A549 (cell line): ENCODE data around the gene TOX2. TPM values are rescaled to one million over a fixed set of nuclear protein-coding genes. Genes with fewer than 3 reads are reported as not detected.

Source experiments
- ATAC-seq, 2 experiments: fragments of 200-7000 bp in 1 of 2; fragments of >200 bp in 1 of 2; cut with Nextera tagmentation in 1 of 2; cut with Tn5 transposase in 1 of 2; 3 replicates each; pipeline versions ENCODE4 v1.8.0 to v1.9.1; 2018 to 2020; ENCODE audit warnings: mild to moderate bottlenecking in 1 of 2, moderate library complexity in 1 of 2
- CTCF ChIA-PET: fragments of 300-600 bp; sonication (Branson Sonifier 250); formaldehyde crosslinking; extraction: SDS; loops from one replicate; lab custom pipeline; 2021; ENCODE audit warnings: antibody characterized with exemption, inconsistent platforms; lab: Yijun Ruan, JAX
- POLR2A ChIA-PET: fragments of 350-600 bp; formaldehyde crosslinking; extraction: SDS; loops from one replicate; lab custom pipeline; 2021; ENCODE audit warnings: antibody characterized with exemption, inconsistent platforms; lab: Yijun Ruan, JAX
- DNase-seq, 2 experiments: peaks; one replicate each; pipeline versions ENCODE4 v3.0.0 to v3.0.0-alpha.2; 2011 to 2016; ENCODE audit warnings: low read depth in 1 of 2, low spot score in 1 of 2
- FAIRE-seq: peaks from 2 replicates; lab custom pipeline; 2011; peaks lifted over from hg19 to GRCh38; lab: Jason Lieb, UNC
- H3K27ac ChIP-seq, 2 experiments: fragments of >200 bp; sonication (Bioruptor Twin); formaldehyde crosslinking; 3 replicates each; pipeline ENCODE4 v1.5.1; 2016 to 2017
- H3K4me1 ChIP-seq: fragments of >200 bp; sonication (Bioruptor Twin); formaldehyde crosslinking; 3 replicates; pipeline ENCODE4 v1.6.1; 2016
- H3K4me2 ChIP-seq: fragments of >200 bp; sonication (Bioruptor Twin); formaldehyde crosslinking; 3 replicates; pipeline ENCODE4 v1.6.1; 2016
- H3K4me3 ChIP-seq: fragments of >200 bp; sonication (Bioruptor Twin); formaldehyde crosslinking; 3 replicates; pipeline ENCODE4 v1.5.1; 2016
- H3K9me3 ChIP-seq: fragments of >200 bp; sonication (Bioruptor Twin); formaldehyde crosslinking; 3 replicates; pipeline ENCODE4 v1.6.1; 2016
- CHD4 ChIP-seq: fragments of 200-600 bp; sonication (generic); IDR thresholded peaks from 2 replicates; pipeline ENCODE4 v1.6.1; 2016; ENCODE audit warnings: antibody characterized with exemption, mild to moderate bottlenecking, borderline replicate concordance
- EHF ChIP-seq: fragments of 250-450 bp; sonication (Bioruptor Pico); IDR thresholded peaks from 2 replicates; pipeline ENCODE4 v1.5.0; 2020; ENCODE audit warnings: mild to moderate bottlenecking
- FOSB ChIP-seq: fragments of 250-450 bp; sonication (Bioruptor Pico); IDR thresholded peaks from 2 replicates; pipeline ENCODE4 v1.5.0; 2020; ENCODE audit warnings: mild to moderate bottlenecking, moderate library complexity
- HOXA7 ChIP-seq: fragments of 250-450 bp; sonication (Bioruptor Pico); IDR thresholded peaks from 2 replicates; pipeline ENCODE4 v1.5.0; 2020; ENCODE audit warnings: mild to moderate bottlenecking, moderate library complexity
- JUN ChIP-seq, 2 experiments: fragments of >200 bp; sonication (Bioruptor Twin); formaldehyde crosslinking; IDR thresholded peaks; 2 replicates in 1 of 2; 3 replicates in 1 of 2; pipeline ENCODE4 v1.6.1; 2016 to 2017
- MAFK ChIP-seq: fragments of 450-650 bp; IDR thresholded peaks from 2 replicates; pipeline ENCODE4 v1.6.1; 2014; ENCODE audit not compliant: partially characterized antibody
- MYC ChIP-seq: IDR thresholded peaks from 2 replicates; pipeline ENCODE4 v1.6.1; 2012; ENCODE audit warnings: mild to moderate bottlenecking, inconsistent platforms, low read length, improper control_type of control experiment, borderline replicate concordance
- NPAS2 ChIP-seq: fragments of 250-450 bp; sonication (Bioruptor Pico); IDR thresholded peaks from 2 replicates; pipeline ENCODE4 v1.8.0; 2022; ENCODE audit warnings: mild to moderate bottlenecking, moderate library complexity, borderline replicate concordance
- RNF2 ChIP-seq: fragments of 200-600 bp; sonication (generic); IDR thresholded peaks from 2 replicates; pipeline ENCODE4 v1.6.1; 2016; ENCODE audit warnings: low read depth, mild to moderate bottlenecking, antibody characterized with exemption, moderate library complexity, borderline replicate concordance
- ZFP36 ChIP-seq: fragments of 450-650 bp; IDR thresholded peaks from 2 replicates; pipeline ENCODE4 v1.6.1; 2014; ENCODE audit warnings: borderline replicate concordance; ENCODE audit not compliant: partially characterized antibody
- WGBS: methylation state at CpG from one replicate; pipeline ENCODE4 v1.1.6; 2017; ENCODE audit errors: missing lambda C conversion rate; 5-methylcytosine and 5-hydroxymethylcytosine counted together
- polyA plus RNA-seq, 4 experiments: library from polyadenylated mRNA; depleted of rRNA in 3 of 4; stranded (reverse); fragments of >200 nt; fragmentation: RNase III in 1 of 4; extraction: RNeasy Plus Mini Kit Qiagen cat#74134 plus additional on column Dnase treatment in 1 of 4; gene quantifications; 2 replicates in 3 of 4; 3 replicates in 1 of 4; pipeline ENCODE4 v1.2.3, GENCODE V29; 2011 to 2017
- TF ChIP-seq, protein P1 (sequence below): fragments of 150-350 bp; IDR thresholded peaks from 2 replicates; pipeline ENCODE4 v1.6.1; 2014; ENCODE audit warnings: low read depth, mild to moderate bottlenecking, low read length
- TF ChIP-seq, protein P2 (sequence below): fragments of 200-600 bp; sonication (generic); IDR thresholded peaks from 2 replicates; pipeline ENCODE4 v1.6.1; 2016; ENCODE audit warnings: antibody characterized with exemption, mild to moderate bottlenecking, moderate library complexity
- TF ChIP-seq, protein P3 (sequence below): fragments of 250-450 bp; sonication (Bioruptor Pico); IDR thresholded peaks from 2 replicates; pipeline ENCODE4 v1.5.0; 2020; ENCODE audit warnings: low read depth, mild to moderate bottlenecking, moderate library complexity

Gene TOX2
- polyA plus RNA-seq, 2 of the 4 experiments (the other 2 are of a cell fraction) = 2.5 to 5.3 TPM

DNA sequence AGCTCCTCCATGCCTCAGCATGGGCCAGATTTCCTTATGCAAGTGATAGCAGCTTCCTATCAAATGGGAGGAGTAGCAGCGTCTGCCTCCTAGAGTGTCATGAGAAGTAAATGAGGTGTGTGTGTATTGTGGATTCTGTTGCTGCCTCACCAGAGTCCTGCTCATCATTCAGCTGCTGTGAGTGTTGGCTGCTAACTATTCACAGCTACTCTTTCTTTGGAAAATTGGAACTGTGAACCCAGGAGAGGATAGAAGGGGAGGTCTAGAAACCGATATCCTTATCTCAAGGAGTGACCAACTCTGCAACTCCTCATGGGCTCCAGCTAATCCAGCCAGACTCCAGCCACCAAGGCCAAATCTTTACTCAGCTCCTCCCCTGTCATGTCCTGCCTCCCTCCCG, 63.3 kb downstream of the TOX2 start:
- no peak overlapping the region for H3K4me3 ChIP-seq
- POLR2A ChIA-PET = no interaction called here
- TF ChIP-seq, protein P1, sequence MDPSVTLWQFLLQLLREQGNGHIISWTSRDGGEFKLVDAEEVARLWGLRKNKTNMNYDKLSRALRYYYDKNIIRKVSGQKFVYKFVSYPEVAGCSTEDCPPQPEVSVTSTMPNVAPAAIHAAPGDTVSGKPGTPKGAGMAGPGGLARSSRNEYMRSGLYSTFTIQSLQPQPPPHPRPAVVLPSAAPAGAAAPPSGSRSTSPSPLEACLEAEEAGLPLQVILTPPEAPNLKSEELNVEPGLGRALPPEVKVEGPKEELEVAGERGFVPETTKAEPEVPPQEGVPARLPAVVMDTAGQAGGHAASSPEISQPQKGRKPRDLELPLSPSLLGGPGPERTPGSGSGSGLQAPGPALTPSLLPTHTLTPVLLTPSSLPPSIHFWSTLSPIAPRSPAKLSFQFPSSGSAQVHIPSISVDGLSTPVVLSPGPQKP = no peak
- TF ChIP-seq, protein P2, sequence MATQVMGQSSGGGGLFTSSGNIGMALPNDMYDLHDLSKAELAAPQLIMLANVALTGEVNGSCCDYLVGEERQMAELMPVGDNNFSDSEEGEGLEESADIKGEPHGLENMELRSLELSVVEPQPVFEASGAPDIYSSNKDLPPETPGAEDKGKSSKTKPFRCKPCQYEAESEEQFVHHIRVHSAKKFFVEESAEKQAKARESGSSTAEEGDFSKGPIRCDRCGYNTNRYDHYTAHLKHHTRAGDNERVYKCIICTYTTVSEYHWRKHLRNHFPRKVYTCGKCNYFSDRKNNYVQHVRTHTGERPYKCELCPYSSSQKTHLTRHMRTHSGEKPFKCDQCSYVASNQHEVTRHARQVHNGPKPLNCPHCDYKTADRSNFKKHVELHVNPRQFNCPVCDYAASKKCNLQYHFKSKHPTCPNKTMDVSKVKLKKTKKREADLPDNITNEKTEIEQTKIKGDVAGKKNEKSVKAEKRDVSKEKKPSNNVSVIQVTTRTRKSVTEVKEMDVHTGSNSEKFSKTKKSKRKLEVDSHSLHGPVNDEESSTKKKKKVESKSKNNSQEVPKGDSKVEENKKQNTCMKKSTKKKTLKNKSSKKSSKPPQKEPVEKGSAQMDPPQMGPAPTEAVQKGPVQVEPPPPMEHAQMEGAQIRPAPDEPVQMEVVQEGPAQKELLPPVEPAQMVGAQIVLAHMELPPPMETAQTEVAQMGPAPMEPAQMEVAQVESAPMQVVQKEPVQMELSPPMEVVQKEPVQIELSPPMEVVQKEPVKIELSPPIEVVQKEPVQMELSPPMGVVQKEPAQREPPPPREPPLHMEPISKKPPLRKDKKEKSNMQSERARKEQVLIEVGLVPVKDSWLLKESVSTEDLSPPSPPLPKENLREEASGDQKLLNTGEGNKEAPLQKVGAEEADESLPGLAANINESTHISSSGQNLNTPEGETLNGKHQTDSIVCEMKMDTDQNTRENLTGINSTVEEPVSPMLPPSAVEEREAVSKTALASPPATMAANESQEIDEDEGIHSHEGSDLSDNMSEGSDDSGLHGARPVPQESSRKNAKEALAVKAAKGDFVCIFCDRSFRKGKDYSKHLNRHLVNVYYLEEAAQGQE = no peak
- TF ChIP-seq CHD4 (no peak), NPAS2 (CRISPR knock-in tag) (no peak)
- WGBS = 74% methylated on average over 3 of the region's 3 CpGs
- DNase-seq = no peak
- peaks cover 15% of the 10 kb centered on the region for H3K4me1 ChIP-seq
- H3K4me2 ChIP-seq = no peak overlapping the region
- no peak for FAIRE-seq
- CTCF ChIA-PET = interaction anchor here (1.1 to 1.5 kb wide), 4 partner anchors 13 to 440 kb away, joined by 3 to 5 read pairs (median 3); no protein-coding TSS in a partner anchor
- H3K9me3 ChIP-seq = peaks cover 6% of the 10 kb centered on the region; the same call in 2 of the 3 replicates
- no peak for ATAC-seq
- peak overlapping the region in 1 of 2 experiments; percentile 83; a peak in 4 of 6 replicates for H3K27ac ChIP-seq

DNA sequence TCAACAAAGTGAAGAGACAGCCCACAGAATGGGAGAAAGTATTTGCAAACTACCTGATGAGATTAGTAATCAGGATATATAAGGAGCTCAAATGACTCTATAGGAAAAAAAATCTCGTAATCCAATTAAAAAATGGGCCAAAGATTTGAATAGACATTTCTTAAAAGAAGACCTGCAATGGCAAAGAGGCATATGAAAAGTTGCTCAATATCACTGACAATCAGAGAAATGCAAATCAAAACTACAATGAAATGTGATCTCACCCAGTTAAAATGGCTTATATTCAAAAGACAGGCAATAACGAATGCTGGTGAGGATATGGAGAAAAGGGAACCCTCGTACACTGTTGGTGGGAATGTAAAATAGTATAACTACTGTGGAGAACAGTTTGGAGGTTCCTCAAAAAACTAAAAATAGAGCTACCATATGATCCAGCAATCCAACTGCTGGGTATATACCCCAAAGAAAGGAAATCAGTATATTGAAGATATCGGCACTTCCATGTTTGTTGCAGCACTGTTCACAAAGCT, 65.0 kb downstream of the TOX2 start:
- peaks cover 17% of the 10 kb centered on the region for H3K4me1 ChIP-seq
- ChIA-PET CTCF (interaction anchor here (1.3 kb wide), 1 partner anchor 231 kb away, joined by 3 read pairs; no protein-coding TSS in a partner anchor), POLR2A (no interaction called here)
- ATAC-seq (no peak), FAIRE-seq (no peak), DNase-seq (no peak)
- TF ChIP-seq, protein P3, sequence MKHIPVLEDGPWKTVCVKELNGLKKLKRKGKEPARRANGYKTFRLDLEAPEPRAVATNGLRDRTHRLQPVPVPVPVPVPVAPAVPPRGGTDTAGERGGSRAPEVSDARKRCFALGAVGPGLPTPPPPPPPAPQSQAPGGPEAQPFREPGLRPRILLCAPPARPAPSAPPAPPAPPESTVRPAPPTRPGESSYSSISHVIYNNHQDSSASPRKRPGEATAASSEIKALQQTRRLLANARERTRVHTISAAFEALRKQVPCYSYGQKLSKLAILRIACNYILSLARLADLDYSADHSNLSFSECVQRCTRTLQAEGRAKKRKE (CRISPR knock-in tag) = no peak
- TF ChIP-seq HOXA7 (CRISPR knock-in tag) = no peak
- no peak overlapping the region for H3K27ac ChIP-seq
- H3K4me3 ChIP-seq = no peak overlapping the region
- peaks cover 6% of the 10 kb centered on the region; the same call in 2 of the 3 replicates for H3K9me3 ChIP-seq
- WGBS = 75% methylated on average over 4 of the region's 4 CpGs
- H3K4me2 ChIP-seq = no peak overlapping the region

DNA sequence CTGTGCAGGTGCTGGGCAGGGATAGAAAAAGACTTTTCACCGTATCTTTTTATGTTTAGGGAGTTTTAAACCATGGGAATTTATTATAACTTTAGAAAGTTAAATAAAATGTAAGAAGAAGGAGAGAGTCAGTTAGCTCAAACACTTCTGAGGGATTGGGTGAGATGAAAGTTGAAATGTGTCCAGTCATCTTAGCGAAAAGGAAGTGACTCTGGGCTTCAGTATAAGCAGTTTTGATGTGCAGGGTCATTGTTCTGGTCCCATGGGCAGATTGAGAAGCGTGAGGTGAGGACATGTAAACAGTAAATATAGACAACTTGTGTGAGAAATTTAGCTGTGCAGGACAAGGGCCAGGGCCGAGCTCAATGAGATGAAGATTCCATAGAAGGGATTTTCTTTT, 66.9 kb downstream of the TOX2 start:
- no peak overlapping the region for H3K4me2 ChIP-seq
- ATAC-seq = no peak
- no peak overlapping the region for H3K27ac ChIP-seq
- 76% methylated on average over 4 of the region's 4 CpGs for WGBS
- H3K4me1 ChIP-seq = 0 out of 3 replicates have a peak, but pooled peaks cover 5% of the 10 kb centered on the region
- POLR2A ChIA-PET = interaction anchor here (0.6 kb wide), 1 partner anchor 27 kb away, joined by 4 read pairs; no protein-coding TSS in a partner anchor
- TF ChIP-seq MYC (no peak), JUN (IDR thresholded peaks at IDR 0.05) (no peak), MAFK (no peak), ZFP36 (no peak), RNF2 (no peak), FOSB (CRISPR knock-in tag) (no peak), HOXA7 (CRISPR knock-in tag) (no peak), EHF (CRISPR knock-in tag) (no peak), NPAS2 (CRISPR knock-in tag) (no peak)
- TF ChIP-seq, all 56 proteins: peak for 0
- H3K4me3 ChIP-seq = no peak overlapping the region
- peaks cover 1% of the 10 kb centered on the region; the same call in 1 of the 3 replicates for H3K9me3 ChIP-seq
- DNase-seq = no peak
- CTCF ChIA-PET = interaction anchor here (1.2 kb wide), 1 partner anchor 7 kb away, joined by 7 read pairs; no protein-coding TSS in a partner anchor
- no peak for FAIRE-seq
